HepG2 (cell line): ENCODE measurements around the gene ZFP92. TPM values are rescaled to one million over a fixed set of nuclear protein-coding genes. Genes with fewer than 3 reads are reported as not detected.

ENCODE experiments used
- ATAC-seq: fragments of 200-7000 bp; cut with Tn5 transposase; 3 replicates; pipeline ENCODE4 v1.9.1; 2020; ENCODE audit warnings: mild to moderate bottlenecking, moderate library complexity
- BruUV-seq: library from RNA; stranded (reverse); fragments of 400-500 nt; replicated peaks from 2 replicates; lab custom pipeline; 2021; lab: Mats Ljungman, UMichigan
- CTCF ChIA-PET: fragments of 300-600 bp; formaldehyde crosslinking; extraction: SDS; loops from one replicate; lab custom pipeline; 2021; ENCODE audit warnings: low total read pairs, inconsistent platforms, low intra/inter-chr PET ratio; lab: Yijun Ruan, JAX
- POLR2A ChIA-PET: fragments of 350-600 bp; sonication (Branson Sonifier 250); formaldehyde crosslinking; loops from one replicate; lab custom pipeline; 2020; ENCODE audit warnings: antibody characterized with exemption, inconsistent platforms; lab: Yijun Ruan, JAX
- DNase-seq: peaks from one replicate; pipeline ENCODE4 v3.0.0-alpha.2; 2015; ENCODE audit warnings: low spot score
- FAIRE-seq: peaks from 3 replicates; lab custom pipeline; 2011; peaks lifted over from hg19 to GRCh38; lab: Jason Lieb, UNC
- H2AFZ ChIP-seq: one replicate; pipeline ENCODE4 v1.6.1; 2011; ENCODE audit warnings: low read length, inconsistent platforms
- H3K27ac ChIP-seq: fragments of 300-600 bp; 3 replicates; pipeline ENCODE4 v1.8.0; 2011; ENCODE audit warnings: mixed run types, mild to moderate bottlenecking, mixed read lengths, low read length, inconsistent platforms; ENCODE audit not compliant: insufficient read depth; ENCODE audit errors: extremely low read length
- H3K27me3 ChIP-seq, 2 experiments: fragments of 200-600 bp in 1 of 2; 2 replicates in 1 of 2; 3 replicates in 1 of 2; pipeline versions ENCODE4 v1.6.0 to v1.8.0; 2011; ENCODE audit warnings: low read length in 2 of 2, mild to moderate bottlenecking in 2 of 2, moderate library complexity in 2 of 2, inconsistent platforms in 1 of 2; ENCODE audit not compliant: insufficient read depth in 2 of 2, control insufficient read depth in 1 of 2
- H3K36me3 ChIP-seq, 2 experiments: fragments of 200-600 bp in 1 of 2; replicated peaks in 1 of 2; 2 replicates in 1 of 2; 3 replicates in 1 of 2; pipeline versions ENCODE4 v1.5.1 to v1.8.0; 2011; ENCODE audit warnings: low read length in 2 of 2, inconsistent platforms in 1 of 2; ENCODE audit not compliant: insufficient read depth in 2 of 2, control insufficient read depth in 1 of 2
- H3K4me1 ChIP-seq: 2 replicates; pipeline ENCODE4 v1.5.1; 2012; ENCODE audit warnings: low read length, inconsistent platforms; ENCODE audit not compliant: insufficient read depth
- H3K4me2 ChIP-seq: 2 replicates; pipeline ENCODE4 v1.6.0; 2011; ENCODE audit warnings: low read depth, low read length, inconsistent platforms
- H3K4me3 ChIP-seq, 3 experiments: fragments of 200-600 bp in 1 of 3; sonication (generic), shearing (Covaris generic) in 1 of 3; replicated peaks in 1 of 3; 2 replicates each; pipeline ENCODE4 v1.5.1; 2011 to 2016; ENCODE audit warnings: low read length in 3 of 3, inconsistent platforms in 2 of 3, low read depth in 2 of 3, mild to moderate bottlenecking in 2 of 3, control low read depth in 1 of 3, mixed read lengths in 1 of 3; ENCODE audit not compliant: insufficient read depth in 1 of 3
- H3K79me2 ChIP-seq: one replicate; pipeline ENCODE4 v1.6.1; 2011; ENCODE audit warnings: low read length, inconsistent platforms; ENCODE audit not compliant: insufficient read depth
- H3K9ac ChIP-seq: 2 replicates; pipeline ENCODE4 v1.6.0; 2011; ENCODE audit warnings: mild to moderate bottlenecking, low read depth, low read length, inconsistent platforms; ENCODE audit not compliant: insufficient read depth
- H3K9me3 ChIP-seq: 2 replicates; pipeline ENCODE4 v1.5.1; 2012; ENCODE audit warnings: mild to moderate bottlenecking, low read length
- H4K20me1 ChIP-seq: 2 replicates; pipeline ENCODE4 v1.6.0; 2011; ENCODE audit warnings: inconsistent platforms, mild to moderate bottlenecking, low read length, moderate library complexity; ENCODE audit not compliant: insufficient read depth
- BRD4 ChIP-seq: sonication (generic); formaldehyde crosslinking; IDR thresholded peaks from 2 replicates; pipeline ENCODE4 v1.4.0; 2020; ENCODE audit warnings: missing genetic modification reagents
- DNMT3B ChIP-seq: conservative IDR thresholded peaks from 2 replicates; pipeline ENCODE4 v1.6.1; 2016; ENCODE audit warnings: missing biosample characterization, control low read depth
- HCFC1 ChIP-seq: fragments of 150-350 bp; IDR thresholded peaks from 2 replicates; pipeline ENCODE4 v1.6.1; 2014; ENCODE audit warnings: low read depth, low read length
- MED13 ChIP-seq: sonication (generic); formaldehyde crosslinking; IDR thresholded peaks from 2 replicates; pipeline ENCODE4 v1.5.0; 2020; ENCODE audit warnings: missing genetic modification reagents
- PLRG1 ChIP-seq: fragments of 450-650 bp; conservative IDR thresholded peaks from 2 replicates; pipeline ENCODE4 v1.6.1; 2016
- PLSCR1 ChIP-seq: sonication (generic); formaldehyde crosslinking; IDR thresholded peaks from 2 replicates; pipeline ENCODE4 v1.5.0; 2020; ENCODE audit warnings: missing genetic modification reagents, mild to moderate bottlenecking, borderline replicate concordance
- REXO4 ChIP-seq: sonication (generic); formaldehyde crosslinking; IDR thresholded peaks from 2 replicates; pipeline ENCODE4 v1.8.0; 2022; ENCODE audit warnings: missing genetic modification reagents, mild to moderate bottlenecking, borderline replicate concordance
- SMARCE1 ChIP-seq: fragments of 450-650 bp; IDR thresholded peaks from 2 replicates; pipeline ENCODE4 v1.6.1; 2017; ENCODE audit warnings: borderline replicate concordance
- SRY ChIP-seq: sonication (generic); formaldehyde crosslinking; IDR thresholded peaks from 2 replicates; pipeline ENCODE4 v1.8.0; 2022; ENCODE audit warnings: mild to moderate bottlenecking, missing genetic modification reagents
- STAT5B ChIP-seq: sonication (generic); formaldehyde crosslinking; IDR thresholded peaks from 2 replicates; pipeline ENCODE4 v1.4.0; 2020; ENCODE audit warnings: missing genetic modification reagents
- TCF12 ChIP-seq, 2 experiments: fragments of 450-650 bp in 1 of 2; sonication (generic) in 1 of 2; formaldehyde crosslinking in 1 of 2; IDR thresholded peaks; 2 replicates each; pipeline versions ENCODE4 v1.6.1 to v1.8.0; 2017 to 2022; ENCODE audit warnings: antibody characterized with exemption in 1 of 2, mild to moderate bottlenecking in 1 of 2, missing genetic modification reagents in 1 of 2, moderate library complexity in 1 of 2
- ZFP36L1 ChIP-seq: sonication (generic); formaldehyde crosslinking; IDR thresholded peaks from 2 replicates; pipeline ENCODE4 v1.8.0; 2022; ENCODE audit warnings: mild to moderate bottlenecking, missing genetic modification reagents, moderate library complexity
- ZNF253 ChIP-seq: sonication (generic); formaldehyde crosslinking; IDR thresholded peaks from 2 replicates; pipeline ENCODE4 v1.8.0; 2022; ENCODE audit warnings: mild to moderate bottlenecking, missing genetic modification reagents, borderline replicate concordance
- ZNF652 ChIP-seq: IDR thresholded peaks from 2 replicates; pipeline ENCODE4 v1.6.1; 2016; ENCODE audit warnings: low read depth, borderline replicate concordance
- WGBS: methylation state at CpG from one replicate; pipeline ENCODE4 v1.1.6; 2017; ENCODE audit warnings: low lambda C conversion rate; 5-methylcytosine and 5-hydroxymethylcytosine counted together
- in situ Hi-C: cut with HindIII; loops from 2 replicates; pipeline ENCODE4 v1.10.0; 2017; ENCODE audit warnings: low pct_unique_long_range_greater_than_20kb; ENCODE audit not compliant: extremely low pct_ligation_motif_present
- intact Hi-C: fragments of 100-400 bp; cut with micrococcal nuclease; formaldehyde crosslinking; loops from one replicate; pipeline ENCODE4 v1.10.0; 2022; ENCODE audit not compliant: unreplicated experiment
- polyA plus RNA-seq, 8 experiments: library from polyadenylated mRNA; depleted of rRNA in 3 of 8; stranded (reverse) in 7 of 8; unstranded in 1 of 8; fragments of >200 nt; fragmentation: Illumina TruSeq in 4 of 8; extraction: Trizol in 4 of 8; gene quantifications; 2 replicates each; pipeline versions ENCODE4 v1.2.1 to v1.2.3, GENCODE V29; 2011 to 2016; ENCODE audit warnings: low read depth in 4 of 8, missing spikeins in 1 of 8, mixed read lengths in 1 of 8; ENCODE audit not compliant: insufficient read depth in 1 of 8
- total RNA-seq, 5 experiments: library from RNA; depleted of rRNA; stranded (reverse); fragments of >200 nt; fragmentation: Illumina TruSeq; extraction: Trizol; gene quantifications; 2 replicates each; pipeline ENCODE4 v1.2.3, GENCODE V29; 2016; ENCODE audit warnings: low read depth in 1 of 5

Gene ZFP92
- total and polyA plus RNA-seq, 2 of the 13 experiments (the other 11 are each of a cell fraction or from before 2014, with no cell fraction given), result 0.02 TPM; not detected in 1

GRCh38 chrX:153397256-153397960 is 13.9 kb upstream of the ZFP92 start:
- intact Hi-C loops (no loop called here), in situ Hi-C loops (no loop called here)
- Histone ChIP-seq H3K4me1 (no peaks in the 10 kb centered on the region), H3K4me2 (no peak overlapping the region), H2AFZ (no peak overlapping the region), H3K79me2 (no peaks in the 10 kb centered on the region), H3K36me3 (no peaks in the 10 kb centered on the region), H3K9ac (no peak overlapping the region), H3K27me3 (no peaks in the 10 kb centered on the region; a peak in 1 of 5 replicates), H3K4me3 (no peak overlapping the region), H3K9me3 (no peaks in the 10 kb centered on the region), H4K20me1 (no peaks in the 10 kb centered on the region), H3K27ac (no peak overlapping the region)
- BruUV-seq, result no TSS peak
- ATAC-seq (no peak), DNase-seq (no peak), FAIRE-seq (no peak)
- TF ChIP-seq MED13 (CRISPR knock-in tag) (no peak), ZNF652 (no peak), SRY (CRISPR knock-in tag) (no peak), ZNF253 (CRISPR knock-in tag) (no peak), ZFP36L1 (CRISPR knock-in tag) (no peak), DNMT3B (CRISPR knock-in tag) (no peak), STAT5B (no peak), HCFC1 (no peak), BRD4 (CRISPR knock-in tag) (no peak), PLRG1 (no peak), PLSCR1 (CRISPR knock-in tag) (no peak), TCF12 (IDR thresholded peaks at IDR 0.05) (no peak), TCF12 (CRISPR knock-in tag; IDR thresholded peaks at IDR 0.05) (no peak), REXO4 (CRISPR knock-in tag) (no peak), SMARCE1 (no peak)
- ChIA-PET CTCF (no interaction called here), POLR2A (no interaction called here)
- 50% methylated on average over 8 of the region's 27 CpGs for WGBS
